GM18861 (cell line): ENCODE results near the gene GSC2.
A peak's percentile ranks its signal among the peaks of the same experiment; 100 is the strongest.

Source experiments
- ATAC-seq: cut with Tn5 transposase; IDR thresholded peaks from one replicate; pipeline ENCODE4 v1.9.1; 2021; ENCODE audit not compliant: unreplicated experiment

Gene GSC2

DNA sequence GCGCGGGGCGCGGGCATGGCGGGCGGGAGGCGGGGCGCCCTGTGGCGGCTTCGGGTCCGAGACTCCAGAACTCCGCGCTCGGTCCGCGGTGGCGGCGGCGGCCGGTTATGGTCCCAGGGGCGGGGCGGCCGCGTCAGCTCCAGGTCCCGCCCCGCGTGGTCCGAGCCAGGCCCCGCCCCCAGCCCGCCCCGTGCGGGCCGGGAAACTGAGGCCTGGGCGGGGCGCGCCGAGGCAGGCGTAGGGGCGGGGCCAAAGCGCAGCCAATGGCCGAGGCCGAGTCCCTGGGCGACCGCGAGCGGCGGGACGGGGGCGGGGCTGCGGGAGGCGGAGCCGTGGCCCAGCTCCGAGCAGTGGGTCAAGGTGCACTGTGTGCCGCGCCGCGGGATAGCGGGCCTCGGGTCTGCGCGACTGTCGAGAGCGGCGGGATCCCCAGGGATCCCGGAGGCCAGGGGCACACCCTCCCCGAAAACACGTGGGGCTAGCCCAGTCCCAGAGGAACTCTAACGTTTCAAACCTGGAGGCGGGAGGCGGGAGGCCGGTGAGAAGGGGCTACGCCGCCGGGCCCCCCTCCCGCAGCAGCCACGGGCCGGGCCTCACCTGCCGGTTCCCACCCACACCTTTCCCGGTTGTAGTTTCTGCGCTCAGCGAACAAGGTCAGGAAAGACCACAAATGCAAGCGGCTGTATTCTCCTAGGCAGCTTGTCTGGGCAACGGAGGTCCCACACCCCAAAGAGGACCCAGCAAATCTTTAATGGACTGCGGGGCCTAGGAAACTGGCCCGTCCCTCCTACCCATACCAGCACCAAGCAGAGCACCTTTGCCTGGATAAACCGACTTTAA lies 28.8 kb upstream of the GSC2 start, which contains the start of gene SLC25A1:
Gene SLC25A1, minus strand, starts transcription at position 80 of the 840 bp plus-strand sequence. Its CDS starts 63 bp downstream, at position 17.
- ATAC-seq = peak; percentile 53

- ATAC-seq = peak; percentile 20
These were observed 28.1 kb upstream of the GSC2 start for GRCh38 chr22:19178065-19178656.

- ATAC-seq = no peak
These were observed 27.3 kb upstream of the GSC2 start for GRCh38 chr22:19177164-19178064.

GRCh38 chr22:19176732-19177131 lies 26.6 kb upstream of the GSC2 start:
- no peak for ATAC-seq

GRCh38 chr22:19176175-19176643 lies 26.1 kb upstream of the GSC2 start:
- ATAC-seq = no peak

GRCh38 chr22:19175602-19176174 lies 25.6 kb upstream of the GSC2 start:
- ATAC-seq = no peak

- ATAC-seq = no peak
These were observed 25.0 kb upstream of the GSC2 start for GRCh38 chr22:19175026-19175601.

DNA sequence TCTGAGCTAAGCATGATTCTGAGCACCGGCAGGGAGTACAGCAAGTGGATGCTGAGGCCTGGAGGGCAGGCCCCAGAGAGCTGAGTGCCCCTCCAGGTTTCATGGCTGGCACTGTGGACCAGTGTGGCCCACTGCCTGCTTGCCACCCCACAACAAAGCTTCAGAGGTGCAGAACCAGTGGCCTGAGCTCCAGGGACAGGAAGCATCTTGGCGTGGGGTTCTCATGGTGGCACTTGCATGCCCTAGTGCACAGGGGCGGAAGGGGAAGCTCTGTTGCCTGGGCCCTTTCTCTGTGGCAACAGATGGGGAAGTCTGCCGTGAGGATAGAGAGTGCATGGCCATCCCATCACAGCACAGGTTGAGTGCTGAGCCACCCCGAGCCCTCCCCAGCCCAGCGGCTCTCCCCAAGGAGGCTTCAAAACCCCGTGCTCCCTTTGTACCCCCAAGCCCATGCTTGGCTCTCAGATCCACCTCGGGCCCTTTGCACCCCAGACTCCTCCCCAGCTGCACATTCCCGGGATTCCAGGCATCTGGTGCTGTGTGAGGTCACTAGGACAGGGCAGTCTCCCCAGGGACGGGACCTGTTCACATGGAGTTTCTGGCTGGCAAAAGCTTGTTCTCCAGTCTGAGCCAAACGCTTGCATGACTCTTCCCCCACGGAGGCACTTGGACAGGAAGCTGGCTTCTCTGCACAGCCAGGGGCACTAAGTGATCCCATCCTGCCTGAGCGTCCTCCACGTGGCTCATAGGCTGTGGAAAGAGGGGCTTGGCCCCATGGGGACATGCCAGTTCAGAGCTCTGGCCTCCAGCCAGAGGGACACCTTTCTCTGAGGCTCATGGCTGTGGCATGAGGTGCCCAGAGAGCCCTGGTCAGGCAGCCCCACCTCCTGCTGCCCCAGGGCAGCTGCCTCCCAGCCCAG lies 24.3 kb upstream of the GSC2 start:
- no peak for ATAC-seq

- ATAC-seq = no peak
These were observed 23.2 kb upstream of the GSC2 start for GRCh38 chr22:19173047-19174035.

DNA sequence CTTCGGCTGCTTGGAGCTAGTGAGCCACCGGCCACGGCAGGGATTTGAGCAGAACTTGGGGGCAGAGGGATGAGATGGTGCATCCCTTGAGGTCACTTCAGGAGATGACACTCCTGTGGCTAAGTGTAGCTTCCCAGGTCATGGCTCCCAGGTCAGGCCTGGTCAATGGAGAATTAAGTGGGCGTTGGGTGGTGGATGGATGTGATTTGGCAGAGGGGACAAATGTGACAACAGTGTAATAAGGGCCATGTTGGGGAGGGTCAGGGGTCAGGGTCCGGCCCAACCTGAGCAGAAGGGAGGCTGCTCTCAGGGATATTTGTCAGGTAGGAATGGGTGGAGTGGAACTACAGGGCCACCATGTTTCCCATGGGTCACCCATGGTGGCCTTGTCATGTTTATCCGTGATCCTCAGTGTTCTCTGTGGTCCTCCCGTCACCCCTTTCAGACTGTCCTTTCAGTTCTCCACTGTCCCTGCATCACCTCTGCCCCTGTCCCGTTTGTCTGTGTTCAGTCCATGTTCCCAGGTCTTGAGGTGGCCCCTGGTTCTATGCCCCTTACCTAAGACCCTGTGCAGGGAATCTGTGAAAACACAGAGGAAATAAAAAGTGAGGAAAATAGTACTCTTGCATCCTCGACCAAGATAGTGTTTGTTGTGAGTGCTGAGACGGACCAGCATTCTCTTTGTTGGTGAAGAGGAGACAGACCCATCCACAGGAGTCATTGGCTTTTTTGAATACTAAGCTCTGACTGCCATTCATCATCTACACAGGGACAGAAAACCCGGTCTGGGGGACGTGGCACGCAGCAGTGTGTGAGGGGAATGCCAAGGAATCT lies 22.3 kb upstream of the GSC2 start:
- no peak for ATAC-seq

DNA sequence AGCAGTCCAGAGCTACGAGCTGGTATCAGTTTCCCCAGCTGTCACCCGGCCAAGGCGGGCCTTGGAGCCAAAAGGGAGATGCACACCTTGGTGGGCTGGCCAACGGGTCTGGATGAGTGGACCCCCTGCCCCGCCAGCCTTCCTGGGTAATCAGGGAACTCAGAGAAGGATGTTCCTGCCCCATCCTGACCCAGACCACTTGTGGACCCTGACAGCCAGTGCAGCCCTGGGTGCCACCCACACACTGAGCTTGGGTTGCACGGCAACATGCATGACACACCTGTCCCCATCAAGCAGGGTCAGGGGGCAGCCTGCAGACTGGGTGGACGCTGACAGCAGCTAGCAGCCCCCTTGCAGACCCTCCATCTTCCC lies 19.8 kb upstream of the GSC2 start:
- no peak for ATAC-seq

- no peak for ATAC-seq
These were observed 19.2 kb upstream of the GSC2 start for GRCh38 chr22:19169002-19169946.

DNA sequence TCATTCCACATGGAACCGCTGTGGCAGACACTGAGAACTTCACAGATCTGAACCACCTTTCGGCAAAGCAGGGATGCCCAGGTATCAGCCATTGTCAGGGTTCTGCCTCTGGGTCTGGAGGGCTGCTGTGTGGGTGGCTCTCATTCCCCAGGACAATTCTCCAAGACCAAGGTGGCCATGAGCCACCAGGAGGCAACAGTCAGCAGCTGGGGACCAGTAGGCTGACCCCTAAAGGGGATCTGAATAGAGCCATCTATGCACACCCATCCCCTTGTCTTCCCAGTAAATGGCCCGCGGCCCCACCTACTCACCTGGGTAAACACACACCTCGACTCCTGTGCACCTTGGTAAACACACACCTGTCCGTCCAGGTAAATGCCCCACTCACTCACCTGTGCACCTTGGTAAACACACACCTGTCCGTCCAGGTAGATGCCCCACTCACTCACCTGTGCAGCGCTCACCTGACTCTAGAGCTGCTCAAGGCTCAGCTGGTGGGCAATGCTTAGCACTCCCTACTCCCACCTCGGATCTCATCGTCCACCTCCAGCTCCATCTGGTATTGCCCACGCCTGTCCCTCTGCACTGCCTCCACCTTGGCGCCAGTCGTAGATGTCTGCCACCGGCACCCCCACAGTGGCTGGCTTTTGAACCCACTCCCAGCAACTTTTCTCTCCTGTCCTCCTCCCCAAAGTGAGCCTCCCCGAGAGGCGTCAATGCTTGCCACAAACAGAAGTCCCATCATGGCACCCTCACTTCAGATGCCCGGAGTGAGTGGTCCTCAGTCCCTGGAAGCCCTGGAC lies 18.2 kb upstream of the GSC2 start:
- no peak for ATAC-seq

DNA sequence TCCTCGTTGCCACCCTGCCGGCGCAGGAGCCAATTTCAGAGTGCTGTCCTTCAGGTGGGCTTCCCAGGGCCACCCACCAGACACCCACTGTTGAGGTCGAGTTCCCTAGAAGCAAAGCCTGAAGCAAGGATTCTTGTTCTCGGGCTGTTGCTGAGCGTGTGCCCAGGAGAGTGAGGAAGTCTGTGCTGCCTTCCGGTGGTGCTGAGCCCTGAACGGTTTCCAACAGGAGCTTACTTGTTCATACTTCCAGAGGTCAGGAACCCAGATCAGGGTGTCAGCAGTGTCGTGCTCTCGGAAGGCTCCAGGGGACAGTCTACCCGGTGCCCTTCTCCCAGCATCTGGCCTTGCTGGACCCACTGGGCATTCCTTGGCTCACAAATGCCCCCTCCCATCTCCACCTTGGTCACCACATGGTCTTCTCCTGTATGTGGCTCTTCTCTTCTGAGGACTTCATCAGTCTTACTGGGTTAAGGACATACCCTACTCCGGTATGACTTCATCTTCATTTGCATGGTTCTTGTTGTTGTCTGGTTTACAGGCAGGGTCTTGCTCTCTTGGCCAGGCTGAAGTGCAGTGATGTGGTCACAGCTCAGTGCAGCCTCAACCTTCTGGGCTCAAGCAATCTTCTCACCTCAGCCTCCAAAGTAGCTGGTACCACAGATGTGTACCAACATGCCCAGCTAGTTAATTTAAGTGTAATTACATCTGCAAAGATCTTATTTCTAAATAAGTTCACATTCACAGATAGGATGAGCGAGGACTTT lies 17.2 kb upstream of the GSC2 start:
- no peak for ATAC-seq

DNA sequence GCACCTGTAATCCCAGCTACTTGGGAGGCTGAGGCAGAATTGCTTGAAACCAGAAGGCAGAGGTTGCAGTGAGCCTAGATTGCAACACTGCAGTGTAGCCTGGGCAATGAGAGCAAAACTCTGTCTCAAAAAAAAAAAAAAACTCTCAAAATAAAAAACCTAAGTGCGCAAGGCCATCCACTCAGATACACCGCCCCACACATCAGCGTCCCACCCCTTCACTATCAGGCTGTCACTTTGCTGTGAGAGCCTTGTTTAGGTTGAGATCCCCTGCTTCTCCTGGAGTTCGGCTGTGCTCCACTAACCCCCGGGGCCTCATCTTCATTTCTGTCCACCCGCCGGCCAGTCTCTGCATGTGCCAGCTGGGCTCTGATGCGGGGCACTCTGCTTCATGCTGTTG lies 16.3 kb upstream of the GSC2 start:
- no peak for ATAC-seq
